GM12801 (cell line): ENCODE measurements around the gene MAPT.

Experiments used
- TF ChIP-seq, protein P1 (sequence below): IDR thresholded peaks from one replicate; pipeline ENCODE4 v1.5.1; 2011; ENCODE audit warnings: control low read depth; ENCODE audit not compliant: insufficient read length; ENCODE audit errors: extremely low read depth

The MAPT gene

GRCh38 chr17:45965812-45966211, 71.5 kb downstream of the MAPT start:
- TF ChIP-seq, protein P1, sequence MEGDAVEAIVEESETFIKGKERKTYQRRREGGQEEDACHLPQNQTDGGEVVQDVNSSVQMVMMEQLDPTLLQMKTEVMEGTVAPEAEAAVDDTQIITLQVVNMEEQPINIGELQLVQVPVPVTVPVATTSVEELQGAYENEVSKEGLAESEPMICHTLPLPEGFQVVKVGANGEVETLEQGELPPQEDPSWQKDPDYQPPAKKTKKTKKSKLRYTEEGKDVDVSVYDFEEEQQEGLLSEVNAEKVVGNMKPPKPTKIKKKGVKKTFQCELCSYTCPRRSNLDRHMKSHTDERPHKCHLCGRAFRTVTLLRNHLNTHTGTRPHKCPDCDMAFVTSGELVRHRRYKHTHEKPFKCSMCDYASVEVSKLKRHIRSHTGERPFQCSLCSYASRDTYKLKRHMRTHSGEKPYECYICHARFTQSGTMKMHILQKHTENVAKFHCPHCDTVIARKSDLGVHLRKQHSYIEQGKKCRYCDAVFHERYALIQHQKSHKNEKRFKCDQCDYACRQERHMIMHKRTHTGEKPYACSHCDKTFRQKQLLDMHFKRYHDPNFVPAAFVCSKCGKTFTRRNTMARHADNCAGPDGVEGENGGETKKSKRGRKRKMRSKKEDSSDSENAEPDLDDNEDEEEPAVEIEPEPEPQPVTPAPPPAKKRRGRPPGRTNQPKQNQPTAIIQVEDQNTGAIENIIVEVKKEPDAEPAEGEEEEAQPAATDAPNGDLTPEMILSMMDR: no peak

DNA sequence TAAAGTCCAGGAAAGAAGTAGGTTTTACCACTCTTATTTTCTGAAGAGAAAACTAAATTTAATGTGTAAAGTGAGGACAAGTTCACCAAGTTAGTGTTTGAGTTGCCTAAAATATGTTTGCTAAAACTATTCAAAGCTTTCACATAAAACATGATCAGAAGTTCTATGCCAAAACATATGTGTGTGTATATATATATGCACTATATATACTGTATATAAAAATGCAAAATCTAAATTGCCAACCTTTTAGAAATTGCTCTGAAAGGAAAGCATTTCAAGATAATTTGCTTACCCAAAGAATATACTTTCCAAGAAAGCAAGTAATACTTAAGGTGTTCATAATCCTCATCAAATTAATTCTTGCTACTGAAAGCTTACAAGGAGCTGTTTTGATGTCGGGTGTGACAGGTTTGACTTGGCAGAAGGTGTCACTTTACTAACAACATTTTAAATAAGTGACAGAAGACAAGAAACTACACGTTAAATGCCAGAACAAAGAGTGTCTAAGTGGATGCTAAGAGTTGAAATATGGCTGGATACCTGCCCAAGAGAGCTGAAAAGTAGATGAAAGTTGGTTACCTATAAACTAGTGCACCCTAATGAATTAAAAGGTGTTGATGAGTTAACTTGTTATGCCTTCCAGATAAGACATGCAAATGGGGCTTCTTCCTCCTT, 72.4 kb downstream of the MAPT start:
- TF ChIP-seq, protein P1: no peak

GRCh38 chr17:45967378-45967777, 73.0 kb downstream of the MAPT start:
- TF ChIP-seq, protein P1: no peak

GRCh38 chr17:45968732-45969131, 74.4 kb downstream of the MAPT start:
- TF ChIP-seq, protein P1: no peak

DNA sequence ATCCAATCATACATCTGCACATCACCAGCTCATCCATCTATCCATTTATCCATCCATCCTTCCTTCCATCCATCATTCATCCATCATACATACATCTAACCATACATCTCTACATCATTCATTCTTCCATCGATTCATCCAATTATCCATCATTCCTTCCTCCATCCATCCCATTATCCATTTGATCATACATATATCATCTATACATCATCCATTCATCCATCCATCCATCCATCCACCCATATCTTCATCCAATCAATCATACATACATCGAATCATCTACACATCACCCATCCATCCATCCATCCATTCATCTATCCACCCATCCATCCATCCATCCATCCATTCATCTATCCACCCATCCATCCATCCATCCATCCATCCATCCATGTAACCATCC, 75.4 kb downstream of the MAPT start:
- TF ChIP-seq, protein P1: no peak

DNA sequence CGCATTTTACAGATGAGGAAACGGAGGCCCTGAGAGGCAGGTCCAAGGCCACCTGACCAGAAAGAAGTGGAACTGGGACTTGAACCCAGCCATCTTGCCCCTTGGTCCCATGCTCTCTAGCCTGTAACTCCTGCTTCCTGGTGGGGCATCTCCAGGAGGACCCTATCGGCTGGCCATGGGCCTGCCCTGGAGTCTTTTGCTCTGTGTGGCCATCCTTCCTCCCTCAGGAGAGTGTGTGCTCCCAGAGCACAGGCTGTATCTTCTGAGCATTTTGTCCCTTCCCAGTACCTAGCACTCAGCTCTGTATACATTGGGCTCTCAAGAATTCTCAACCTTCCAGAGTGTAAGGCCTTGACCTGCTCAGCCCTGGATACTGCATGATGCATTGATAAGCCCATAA, 76.3 kb downstream of the MAPT start:
- TF ChIP-seq, protein P1: no peak

DNA sequence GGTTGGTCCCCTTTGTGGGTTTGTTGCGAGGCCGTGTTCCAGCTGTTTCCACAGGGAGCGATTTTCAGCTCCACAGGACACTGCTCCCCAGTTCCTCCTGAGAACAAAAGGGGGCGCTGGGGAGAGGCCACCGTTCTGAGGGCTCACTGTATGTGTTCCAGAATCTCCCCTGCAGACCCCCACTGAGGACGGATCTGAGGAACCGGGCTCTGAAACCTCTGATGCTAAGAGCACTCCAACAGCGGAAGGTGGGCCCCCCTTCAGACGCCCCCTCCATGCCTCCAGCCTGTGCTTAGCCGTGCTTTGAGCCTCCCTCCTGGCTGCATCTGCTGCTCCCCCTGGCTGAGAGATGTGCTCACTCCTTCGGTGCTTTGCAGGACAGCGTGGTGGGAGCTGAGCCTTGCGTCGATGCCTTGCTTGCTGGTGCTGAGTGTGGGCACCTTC, 77.4 kb downstream of the MAPT start:
- TF ChIP-seq, protein P1: no peak
